ENCODE measurements around the gene CRELD1. TPM values are rescaled to one million over a fixed set of nuclear protein-coding genes. Genes with fewer than 3 reads are reported as not detected.

The CRELD1 gene
- total and polyA plus RNA-seq, 2 of the 13 experiments (the other 11 are each of a cell fraction or from before 2014, with no cell fraction given): 27.1 to 61.9 TPM

DNA sequence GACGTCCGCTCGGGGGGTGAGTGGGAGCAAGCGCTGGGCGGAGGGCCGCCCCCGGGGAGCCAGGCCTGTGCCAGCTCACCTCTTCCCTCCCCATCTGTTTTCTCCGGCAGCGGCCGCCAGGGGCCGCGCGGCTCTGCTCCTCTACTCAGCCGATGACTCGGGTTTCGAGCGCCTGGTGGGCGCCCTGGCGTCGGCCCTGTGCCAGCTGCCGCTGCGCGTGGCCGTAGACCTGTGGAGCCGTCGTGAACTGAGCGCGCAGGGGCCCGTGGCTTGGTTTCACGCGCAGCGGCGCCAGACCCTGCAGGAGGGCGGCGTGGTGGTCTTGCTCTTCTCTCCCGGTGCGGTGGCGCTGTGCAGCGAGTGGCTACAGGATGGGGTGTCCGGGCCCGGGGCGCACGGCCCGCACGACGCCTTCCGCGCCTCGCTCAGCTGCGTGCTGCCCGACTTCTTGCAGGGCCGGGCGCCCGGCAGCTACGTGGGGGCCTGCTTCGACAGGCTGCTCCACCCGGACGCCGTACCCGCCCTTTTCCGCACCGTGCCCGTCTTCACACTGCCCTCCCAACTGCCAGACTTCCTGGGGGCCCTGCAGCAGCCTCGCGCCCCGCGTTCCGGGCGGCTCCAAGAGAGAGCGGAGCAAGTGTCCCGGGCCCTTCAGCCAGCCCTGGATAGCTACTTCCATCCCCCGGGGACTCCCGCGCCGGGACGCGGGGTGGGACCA lies 632 bp upstream of the CRELD1 start (continued):
- TF ChIP-seq, protein P1, sequence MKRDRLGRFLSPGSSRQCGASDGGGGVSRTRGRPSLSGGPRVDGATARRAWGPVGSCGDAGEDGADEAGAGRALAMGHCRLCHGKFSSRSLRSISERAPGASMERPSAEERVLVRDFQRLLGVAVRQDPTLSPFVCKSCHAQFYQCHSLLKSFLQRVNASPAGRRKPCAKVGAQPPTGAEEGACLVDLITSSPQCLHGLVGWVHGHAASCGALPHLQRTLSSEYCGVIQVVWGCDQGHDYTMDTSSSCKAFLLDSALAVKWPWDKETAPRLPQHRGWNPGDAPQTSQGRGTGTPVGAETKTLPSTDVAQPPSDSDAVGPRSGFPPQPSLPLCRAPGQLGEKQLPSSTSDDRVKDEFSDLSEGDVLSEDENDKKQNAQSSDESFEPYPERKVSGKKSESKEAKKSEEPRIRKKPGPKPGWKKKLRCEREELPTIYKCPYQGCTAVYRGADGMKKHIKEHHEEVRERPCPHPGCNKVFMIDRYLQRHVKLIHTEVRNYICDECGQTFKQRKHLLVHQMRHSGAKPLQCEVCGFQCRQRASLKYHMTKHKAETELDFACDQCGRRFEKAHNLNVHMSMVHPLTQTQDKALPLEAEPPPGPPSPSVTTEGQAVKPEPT (CRISPR knock-in tag; IDR thresholded peaks at IDR 0.05; ENCODE audit: low read depth): 0 out of 2 replicates have a peak, but pooled peaks have one; percentile 49
- TF ChIP-seq STAT5B (CRISPR knock-in tag; IDR thresholded peaks at IDR 0.05): 0 out of 2 replicates have a peak, but pooled peaks have one; percentile 18
- 0 out of 2 replicates have a peak, but pooled peaks have one; percentile 4 for TF ChIP-seq ZMAT3 (CRISPR knock-in tag; conservative IDR thresholded peaks at IDR 0.05)
- peak; percentile 57 for TF ChIP-seq ZFX (CRISPR knock-in tag; IDR thresholded peaks at IDR 0.05; ENCODE audit: low read depth)
- TF ChIP-seq ZNF619 (CRISPR knock-in tag; IDR thresholded peaks at IDR 0.05): 0 out of 2 replicates have a peak, but pooled peaks have one; percentile 3
- TF ChIP-seq, protein P2, sequence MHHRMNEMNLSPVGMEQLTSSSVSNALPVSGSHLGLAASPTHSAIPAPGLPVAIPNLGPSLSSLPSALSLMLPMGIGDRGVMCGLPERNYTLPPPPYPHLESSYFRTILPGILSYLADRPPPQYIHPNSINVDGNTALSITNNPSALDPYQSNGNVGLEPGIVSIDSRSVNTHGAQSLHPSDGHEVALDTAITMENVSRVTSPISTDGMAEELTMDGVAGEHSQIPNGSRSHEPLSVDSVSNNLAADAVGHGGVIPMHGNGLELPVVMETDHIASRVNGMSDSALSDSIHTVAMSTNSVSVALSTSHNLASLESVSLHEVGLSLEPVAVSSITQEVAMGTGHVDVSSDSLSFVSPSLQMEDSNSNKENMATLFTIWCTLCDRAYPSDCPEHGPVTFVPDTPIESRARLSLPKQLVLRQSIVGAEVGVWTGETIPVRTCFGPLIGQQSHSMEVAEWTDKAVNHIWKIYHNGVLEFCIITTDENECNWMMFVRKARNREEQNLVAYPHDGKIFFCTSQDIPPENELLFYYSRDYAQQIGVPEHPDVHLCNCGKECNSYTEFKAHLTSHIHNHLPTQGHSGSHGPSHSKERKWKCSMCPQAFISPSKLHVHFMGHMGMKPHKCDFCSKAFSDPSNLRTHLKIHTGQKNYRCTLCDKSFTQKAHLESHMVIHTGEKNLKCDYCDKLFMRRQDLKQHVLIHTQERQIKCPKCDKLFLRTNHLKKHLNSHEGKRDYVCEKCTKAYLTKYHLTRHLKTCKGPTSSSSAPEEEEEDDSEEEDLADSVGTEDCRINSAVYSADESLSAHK (CRISPR knock-in tag; IDR thresholded peaks at IDR 0.05; ENCODE audit: borderline replicate concordance): no peak
- TF ChIP-seq RBM22 (optimal IDR thresholded peaks at IDR 0.05; ENCODE audit: low read length): no peak
- peak; percentile 87 for TF ChIP-seq RBFOX2 (IDR thresholded peaks at IDR 0.05; ENCODE audit: low read depth, low read length)
- TF ChIP-seq, protein P3, sequence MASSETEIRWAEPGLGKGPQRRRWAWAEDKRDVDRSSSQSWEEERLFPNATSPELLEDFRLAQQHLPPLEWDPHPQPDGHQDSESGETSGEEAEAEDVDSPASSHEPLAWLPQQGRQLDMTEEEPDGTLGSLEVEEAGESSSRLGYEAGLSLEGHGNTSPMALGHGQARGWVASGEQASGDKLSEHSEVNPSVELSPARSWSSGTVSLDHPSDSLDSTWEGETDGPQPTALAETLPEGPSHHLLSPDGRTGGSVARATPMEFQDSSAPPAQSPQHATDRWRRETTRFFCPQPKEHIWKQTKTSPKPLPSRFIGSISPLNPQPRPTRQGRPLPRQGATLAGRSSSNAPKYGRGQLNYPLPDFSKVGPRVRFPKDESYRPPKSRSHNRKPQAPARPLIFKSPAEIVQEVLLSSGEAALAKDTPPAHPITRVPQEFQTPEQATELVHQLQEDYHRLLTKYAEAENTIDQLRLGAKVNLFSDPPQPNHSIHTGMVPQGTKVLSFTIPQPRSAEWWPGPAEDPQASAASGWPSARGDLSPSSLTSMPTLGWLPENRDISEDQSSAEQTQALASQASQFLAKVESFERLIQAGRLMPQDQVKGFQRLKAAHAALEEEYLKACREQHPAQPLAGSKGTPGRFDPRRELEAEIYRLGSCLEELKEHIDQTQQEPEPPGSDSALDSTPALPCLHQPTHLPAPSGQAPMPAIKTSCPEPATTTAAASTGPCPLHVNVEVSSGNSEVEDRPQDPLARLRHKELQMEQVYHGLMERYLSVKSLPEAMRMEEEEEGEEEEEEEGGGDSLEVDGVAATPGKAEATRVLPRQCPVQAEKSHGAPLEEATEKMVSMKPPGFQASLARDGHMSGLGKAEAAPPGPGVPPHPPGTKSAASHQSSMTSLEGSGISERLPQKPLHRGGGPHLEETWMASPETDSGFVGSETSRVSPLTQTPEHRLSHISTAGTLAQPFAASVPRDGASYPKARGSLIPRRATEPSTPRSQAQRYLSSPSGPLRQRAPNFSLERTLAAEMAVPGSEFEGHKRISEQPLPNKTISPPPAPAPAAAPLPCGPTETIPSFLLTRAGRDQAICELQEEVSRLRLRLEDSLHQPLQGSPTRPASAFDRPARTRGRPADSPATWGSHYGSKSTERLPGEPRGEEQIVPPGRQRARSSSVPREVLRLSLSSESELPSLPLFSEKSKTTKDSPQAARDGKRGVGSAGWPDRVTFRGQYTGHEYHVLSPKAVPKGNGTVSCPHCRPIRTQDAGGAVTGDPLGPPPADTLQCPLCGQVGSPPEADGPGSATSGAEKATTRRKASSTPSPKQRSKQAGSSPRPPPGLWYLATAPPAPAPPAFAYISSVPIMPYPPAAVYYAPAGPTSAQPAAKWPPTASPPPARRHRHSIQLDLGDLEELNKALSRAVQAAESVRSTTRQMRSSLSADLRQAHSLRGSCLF (CRISPR knock-in tag; IDR thresholded peaks at IDR 0.05; ENCODE audit: borderline replicate concordance): no peak; the same call in 1 of the 2 replicates
- TF ChIP-seq ZNF34 (CRISPR knock-in tag; IDR thresholded peaks at IDR 0.05; ENCODE audit: borderline replicate concordance): no peak
- no peak for TF ChIP-seq ZNF33B (CRISPR knock-in tag; IDR thresholded peaks at IDR 0.05)
- TF ChIP-seq ZNF253 (CRISPR knock-in tag; IDR thresholded peaks at IDR 0.05; ENCODE audit: borderline replicate concordance): no peak
- TF ChIP-seq DNMT3B (CRISPR knock-in tag; conservative IDR thresholded peaks at IDR 0.05): no peak
- TF ChIP-seq, protein P4, sequence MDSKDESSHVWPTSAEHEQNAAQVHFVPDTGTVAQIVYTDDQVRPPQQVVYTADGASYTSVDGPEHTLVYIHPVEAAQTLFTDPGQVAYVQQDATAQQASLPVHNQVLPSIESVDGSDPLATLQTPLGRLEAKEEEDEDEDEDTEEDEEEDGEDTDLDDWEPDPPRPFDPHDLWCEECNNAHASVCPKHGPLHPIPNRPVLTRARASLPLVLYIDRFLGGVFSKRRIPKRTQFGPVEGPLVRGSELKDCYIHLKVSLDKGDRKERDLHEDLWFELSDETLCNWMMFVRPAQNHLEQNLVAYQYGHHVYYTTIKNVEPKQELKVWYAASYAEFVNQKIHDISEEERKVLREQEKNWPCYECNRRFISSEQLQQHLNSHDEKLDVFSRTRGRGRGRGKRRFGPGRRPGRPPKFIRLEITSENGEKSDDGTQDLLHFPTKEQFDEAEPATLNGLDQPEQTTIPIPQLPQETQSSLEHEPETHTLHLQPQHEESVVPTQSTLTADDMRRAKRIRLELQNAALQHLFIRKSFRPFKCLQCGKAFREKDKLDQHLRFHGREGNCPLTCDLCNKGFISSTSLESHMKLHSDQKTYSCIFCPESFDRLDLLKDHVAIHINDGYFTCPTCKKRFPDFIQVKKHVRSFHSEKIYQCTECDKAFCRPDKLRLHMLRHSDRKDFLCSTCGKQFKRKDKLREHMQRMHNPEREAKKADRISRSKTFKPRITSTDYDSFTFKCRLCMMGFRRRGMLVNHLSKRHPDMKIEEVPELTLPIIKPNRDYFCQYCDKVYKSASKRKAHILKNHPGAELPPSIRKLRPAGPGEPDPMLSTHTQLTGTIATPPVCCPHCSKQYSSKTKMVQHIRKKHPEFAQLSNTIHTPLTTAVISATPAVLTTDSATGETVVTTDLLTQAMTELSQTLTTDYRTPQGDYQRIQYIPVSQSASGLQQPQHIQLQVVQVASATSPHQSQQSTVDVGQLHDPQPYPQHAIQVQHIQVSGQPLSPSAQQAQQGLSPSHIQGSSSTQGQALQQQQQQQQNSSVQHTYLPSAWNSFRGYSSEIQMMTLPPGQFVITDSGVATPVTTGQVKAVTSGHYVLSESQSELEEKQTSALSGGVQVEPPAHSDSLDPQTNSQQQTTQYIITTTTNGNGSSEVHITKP (CRISPR knock-in tag; IDR thresholded peaks at IDR 0.05; ENCODE audit: low read depth): no peak
- peak; percentile 28; the same call in 1 of the 2 replicates for TF ChIP-seq EEA1 (CRISPR knock-in tag; IDR thresholded peaks at IDR 0.05; ENCODE audit: borderline replicate concordance)
